Raji (cell line): ENCODE measurements around the gene GJD4.

Experiments used
- POLR2A ChIP-seq: IDR thresholded peaks from 2 replicates; pipeline ENCODE4 v1.6.1; 2011; ENCODE audit warnings: low read depth, low read length, control low read depth; ENCODE audit not compliant: insufficient read depth

GJD4 gene

GRCh38 chr10:35636956-35637355, 31.8 kb downstream of the GJD4 start:
- TF ChIP-seq POLR2A: no peak

GRCh38 chr10:35637462-35637861, 32.3 kb downstream of the GJD4 start:
- no peak for TF ChIP-seq POLR2A

GRCh38 chr10:35638101-35638500, 33.0 kb downstream of the GJD4 start:
- TF ChIP-seq POLR2A: no peak

GRCh38 chr10:35639021-35639727, 34.0 kb downstream of the GJD4 start:
- no peak for TF ChIP-seq POLR2A

- TF ChIP-seq POLR2A: no peak
Measured at GRCh38 chr10:35639728-35640401, 34.7 kb downstream of the GJD4 start.

GRCh38 chr10:35640474-35640873, 35.3 kb downstream of the GJD4 start:
- TF ChIP-seq POLR2A: no peak

GRCh38 chr10:35640951-35641675, 36.0 kb downstream of the GJD4 start:
- TF ChIP-seq POLR2A: no peak

GRCh38 chr10:35641676-35642034, 36.5 kb downstream of the GJD4 start:
- no peak for TF ChIP-seq POLR2A

GRCh38 chr10:35642035-35642792, 37.1 kb downstream of the GJD4 start, which contains the start of gene FZD8:
Gene FZD8 (minus strand): TSS chr10:35642296. CDS start chr10:35641429, 867 bp downstream.
- no peak for TF ChIP-seq POLR2A

GRCh38 chr10:35642793-35643114, 37.6 kb downstream of the GJD4 start:
- no peak for TF ChIP-seq POLR2A

GRCh38 chr10:35643151-35644049, 38.3 kb downstream of the GJD4 start:
- TF ChIP-seq POLR2A: no peak

- TF ChIP-seq POLR2A: no peak
Measured at GRCh38 chr10:35644050-35644950, 39.2 kb downstream of the GJD4 start.

- no peak for TF ChIP-seq POLR2A
Measured at GRCh38 chr10:35650894-35651293, 45.8 kb downstream of the GJD4 start.
